ENCODE data around the gene IRS2. TPM values are rescaled to one million over a fixed set of nuclear protein-coding genes. Genes with fewer than 3 reads are reported as not detected.

Gene IRS2
- total and polyA plus RNA-seq, 4 donors = 6.8 to 27.1 (median 15.4) TPM

GRCh38 chr13:109747524-109747923 is 38.9 kb downstream of the IRS2 start:
- peak in 2 of 3 donors; percentile 21 to 35 for DNase-seq
- no peak for TF ChIP-seq CTCF (IDR thresholded peaks at IDR 0.05; ENCODE audit: control extremely low read depth, extremely low read depth)
- Histone ChIP-seq H3K36me3 (ENCODE audit: control insufficient read depth in 4 of 4, insufficient read depth in 4 of 4, low read length in 4 of 4) (peaks cover 0 to 11% (median 7%) of the 10 kb centered on the region in 4 donors), H3K27ac (ENCODE audit: low read depth in 1 of 2, low read length in 1 of 2) (no peak overlapping the region), H3K4me1 (ENCODE audit: control insufficient read depth in 5 of 5, insufficient read depth in 5 of 5, low read length in 5 of 5) (peaks cover 0 to 21% (median 0%) of the 10 kb centered on the region in 5 donors), H3K9me3 (ENCODE audit: control insufficient read depth in 4 of 4, insufficient read depth in 3 of 4, low read length in 3 of 4) (no peaks in the 10 kb centered on the region), H3K9ac (ENCODE audit: insufficient read depth in 1 of 2, low read length in 2 of 2) (no peak overlapping the region), H3K27me3 (ENCODE audit: control insufficient read depth in 3 of 3, insufficient read depth in 3 of 3, low read length in 2 of 3) (no peaks in the 10 kb centered on the region), H3K4me3 (no peak overlapping the region)
- WGBS, 2 donors = 66 to 69% methylated on average over 3 of the region's 3 CpGs
- no peak for ATAC-seq (ENCODE audit: insufficient read depth, low FRiP score)

GRCh38 chr13:109746364-109746763 is 40.0 kb downstream of the IRS2 start:
- WGBS, 2 donors = 91 to 96% methylated on average over 10 of the region's 10 CpGs
- Histone ChIP-seq H3K9me3 (ENCODE audit: control insufficient read depth in 4 of 4, insufficient read depth in 3 of 4, low read length in 3 of 4) (no peaks in the 10 kb centered on the region), H3K4me3 (no peak overlapping the region), H3K4me1 (ENCODE audit: control insufficient read depth in 5 of 5, insufficient read depth in 5 of 5, low read length in 5 of 5) (peaks cover 0 to 21% (median 0%) of the 10 kb centered on the region in 5 donors), H3K36me3 (ENCODE audit: control insufficient read depth in 4 of 4, insufficient read depth in 4 of 4, low read length in 4 of 4) (peaks cover 0 to under 1% (median 0%) of the 10 kb centered on the region in 4 donors), H3K27me3 (ENCODE audit: control insufficient read depth in 3 of 3, insufficient read depth in 3 of 3, low read length in 2 of 3) (no peaks in the 10 kb centered on the region), H3K9ac (ENCODE audit: insufficient read depth in 1 of 2, low read length in 2 of 2) (no peak overlapping the region), H3K27ac (ENCODE audit: low read depth in 1 of 2, low read length in 1 of 2) (no peak overlapping the region)
- TF ChIP-seq CTCF (IDR thresholded peaks at IDR 0.05; ENCODE audit: control extremely low read depth, extremely low read depth) = no peak
- DNase-seq (no peak), ATAC-seq (ENCODE audit: insufficient read depth, low FRiP score) (no peak)

- Histone ChIP-seq H3K27ac (ENCODE audit: low read depth in 1 of 2, low read length in 1 of 2) (no peak overlapping the region), H3K27me3 (ENCODE audit: control insufficient read depth in 3 of 3, insufficient read depth in 3 of 3, low read length in 2 of 3) (no peaks in the 10 kb centered on the region), H3K9me3 (ENCODE audit: control insufficient read depth in 4 of 4, insufficient read depth in 3 of 4, low read length in 3 of 4) (no peaks in the 10 kb centered on the region), H3K36me3 (ENCODE audit: control insufficient read depth in 4 of 4, insufficient read depth in 4 of 4, low read length in 4 of 4) (no peaks in the 10 kb centered on the region), H3K4me1 (ENCODE audit: control insufficient read depth in 5 of 5, insufficient read depth in 5 of 5, low read length in 5 of 5) (peaks cover 0 to 21% (median 0%) of the 10 kb centered on the region in 5 donors), H3K4me3 (no peak overlapping the region), H3K9ac (ENCODE audit: insufficient read depth in 1 of 2, low read length in 2 of 2) (no peak overlapping the region)
- no peak for DNase-seq
- ATAC-seq (ENCODE audit: insufficient read depth, low FRiP score) = no peak
- TF ChIP-seq CTCF (IDR thresholded peaks at IDR 0.05; ENCODE audit: control extremely low read depth, extremely low read depth) = no peak
- 88 to 92% methylated on average over 15 of the region's 15 CpGs for WGBS, 2 donors
Measured at GRCh38 chr13:109745702-109746101, 40.7 kb downstream of the IRS2 start.

GRCh38 chr13:109745060-109745459 is 41.3 kb downstream of the IRS2 start:
- TF ChIP-seq CTCF (IDR thresholded peaks at IDR 0.05; ENCODE audit: control extremely low read depth, extremely low read depth) = no peak
- ATAC-seq (ENCODE audit: insufficient read depth, low FRiP score) = no peak
- peaks cover 0 to 21% (median 0%) of the 10 kb centered on the region in 5 donors for H3K4me1 ChIP-seq (ENCODE audit: control insufficient read depth in 5 of 5, insufficient read depth in 5 of 5, low read length in 5 of 5)

More at GRCh38 chr13:109745060-109745459, 41.3 kb downstream of the IRS2 start:
- no peak for DNase-seq
- H3K27me3 ChIP-seq (ENCODE audit: control insufficient read depth in 3 of 3, insufficient read depth in 3 of 3, low read length in 2 of 3) = no peaks in the 10 kb centered on the region
- H3K36me3 ChIP-seq (ENCODE audit: control insufficient read depth in 4 of 4, insufficient read depth in 4 of 4, low read length in 4 of 4) = no peaks in the 10 kb centered on the region
- H3K27ac ChIP-seq (ENCODE audit: low read depth in 1 of 2, low read length in 1 of 2) = no peak overlapping the region
- no peak overlapping the region for H3K4me3 ChIP-seq
- WGBS, 2 donors = 89 to 93% methylated on average over 19 of the region's 19 CpGs
- H3K9ac ChIP-seq (ENCODE audit: insufficient read depth in 1 of 2, low read length in 2 of 2) = no peak overlapping the region
- no peaks in the 10 kb centered on the region for H3K9me3 ChIP-seq (ENCODE audit: control insufficient read depth in 4 of 4, insufficient read depth in 3 of 4, low read length in 3 of 4)

All from lung (tissue), 12 donors.